IPS-15b (cell line): ENCODE data around the gene PXK.

ENCODE experiments used
- H3K27me3 ChIP-seq: one replicate; pipeline ENCODE4 v1.6.1; 2013; ENCODE audit warnings: low read length; ENCODE audit not compliant: control insufficient read depth, insufficient read depth
- H3K36me3 ChIP-seq: one replicate; pipeline ENCODE4 v1.6.1; 2013; ENCODE audit warnings: low read length; ENCODE audit not compliant: control insufficient read depth, insufficient read depth
- H3K4me1 ChIP-seq: one replicate; pipeline ENCODE4 v1.6.1; 2013; ENCODE audit warnings: mild to moderate bottlenecking, low read length; ENCODE audit not compliant: control insufficient read depth, insufficient read depth
- H3K4me3 ChIP-seq: one replicate; pipeline ENCODE4 v1.5.1; 2013; ENCODE audit warnings: low read depth, low read length
- H3K9ac ChIP-seq: one replicate; pipeline ENCODE4 v1.6.1; 2013; ENCODE audit warnings: low read depth, mild to moderate bottlenecking, low read length
- H3K9me3 ChIP-seq: one replicate; pipeline ENCODE4 v1.6.1; 2013; ENCODE audit warnings: mild to moderate bottlenecking, low read length; ENCODE audit not compliant: control insufficient read depth, insufficient read depth

The PXK gene

DNA sequence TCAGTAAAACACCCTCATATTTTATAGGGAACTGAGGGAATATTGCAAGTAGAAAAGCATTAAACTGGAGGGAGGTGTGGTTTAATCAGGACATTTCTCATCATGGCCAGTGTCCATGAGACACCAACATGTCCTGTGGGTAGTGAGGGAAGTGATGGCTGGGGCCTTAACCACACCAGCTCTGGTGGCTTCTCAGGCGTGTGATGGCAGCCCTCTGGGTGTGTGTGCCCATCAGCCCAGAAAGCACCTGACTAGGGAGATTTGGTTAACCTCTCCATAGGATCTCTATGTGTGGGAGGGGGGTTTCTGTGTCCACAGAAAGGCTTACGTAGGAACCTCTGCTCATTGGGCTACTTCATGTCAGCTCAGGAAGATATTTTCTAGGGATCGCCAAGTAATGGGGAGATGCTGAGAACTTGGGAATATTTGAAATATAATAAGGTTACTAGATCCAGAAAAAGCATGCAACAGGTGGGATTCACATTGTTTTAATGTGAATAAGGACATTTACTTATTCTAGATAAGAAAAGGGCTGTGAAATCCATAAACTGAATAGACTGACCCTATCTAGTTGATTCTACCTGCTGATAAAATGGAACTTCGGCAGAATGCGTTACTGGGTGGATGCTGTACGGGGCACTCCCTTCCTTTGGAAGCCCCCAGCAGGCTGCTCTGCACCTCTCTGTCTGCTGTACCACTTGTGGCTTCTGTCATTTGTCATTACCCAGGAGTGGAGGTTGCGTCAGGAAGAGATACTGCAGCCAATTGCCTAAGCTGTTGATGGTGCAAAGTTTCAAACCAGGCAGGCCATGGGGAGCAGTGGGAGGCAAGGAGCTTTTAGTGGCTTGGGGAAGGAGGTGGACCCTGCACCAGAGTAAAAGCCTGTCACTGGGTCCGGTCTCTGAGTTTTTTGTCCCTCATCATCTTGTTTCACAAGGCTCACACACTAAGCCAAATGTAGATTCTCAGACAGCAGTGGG, 79.4 kb downstream of the PXK start:
- Histone ChIP-seq H3K36me3 (no peaks in the 10 kb centered on the region), H3K9ac (no peak overlapping the region), H3K4me3 (no peak overlapping the region), H3K4me1 (no peaks in the 10 kb centered on the region), H3K27me3 (no peaks in the 10 kb centered on the region), H3K9me3 (no peaks in the 10 kb centered on the region)

DNA sequence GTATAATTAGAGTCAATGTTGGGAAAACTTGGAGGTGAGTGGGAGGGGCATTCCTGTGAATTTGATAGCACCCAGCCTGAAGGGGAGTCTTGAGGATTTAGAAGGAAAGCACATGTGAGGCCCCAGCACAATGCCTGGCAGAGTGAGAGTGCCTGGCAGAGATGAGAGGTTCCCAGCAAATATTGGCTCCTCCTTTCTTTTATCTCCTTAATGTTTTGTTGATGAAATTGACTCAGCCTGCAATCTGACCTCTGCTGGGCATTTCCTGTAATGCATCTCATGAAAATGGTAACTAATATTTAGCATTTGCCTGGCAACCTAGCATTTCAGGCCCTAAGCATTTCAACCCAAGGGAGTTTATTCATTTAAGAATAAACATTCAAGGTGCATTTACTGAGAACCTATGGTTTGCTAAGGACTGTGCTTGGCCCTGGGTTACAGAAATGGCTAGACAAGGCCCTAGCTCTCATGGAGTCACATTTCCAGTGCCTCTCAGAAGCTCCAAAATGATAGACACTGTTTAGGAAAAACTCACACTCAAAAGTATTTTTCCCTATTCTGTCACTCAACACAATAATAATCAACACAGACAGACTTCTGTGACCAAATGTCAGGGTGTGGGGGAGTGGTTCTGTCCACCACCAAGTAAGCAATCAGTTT, 82.0 kb downstream of the PXK start:
- Histone ChIP-seq H3K9ac (no peak overlapping the region), H3K4me1 (no peaks in the 10 kb centered on the region), H3K27me3 (no peaks in the 10 kb centered on the region), H3K36me3 (no peaks in the 10 kb centered on the region), H3K4me3 (no peak overlapping the region), H3K9me3 (no peaks in the 10 kb centered on the region)

DNA sequence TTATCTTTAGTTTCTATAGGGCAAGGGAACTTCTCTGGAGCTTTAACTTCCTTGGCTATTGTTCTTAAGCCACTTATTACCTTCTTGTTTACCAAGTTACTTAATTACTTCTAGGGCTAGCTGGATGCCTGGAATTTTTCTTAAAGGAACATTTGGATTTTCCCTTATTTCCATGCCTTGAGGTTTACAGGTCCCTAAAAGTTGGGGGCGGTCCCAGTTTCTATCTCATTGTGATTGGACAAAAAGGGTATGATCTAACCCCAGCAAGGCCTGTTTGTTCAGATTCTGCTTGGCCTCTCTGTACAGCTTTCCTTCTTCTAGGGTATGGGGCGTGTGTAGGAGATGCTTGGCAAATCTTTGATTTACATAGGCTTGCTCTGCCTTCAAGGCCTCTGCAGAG, 83.5 kb downstream of the PXK start:
- no peak overlapping the region for H3K9ac ChIP-seq
- no peaks in the 10 kb centered on the region for H3K9me3 ChIP-seq
- no peaks in the 10 kb centered on the region for H3K27me3 ChIP-seq
- no peaks in the 10 kb centered on the region for H3K36me3 ChIP-seq
- no peaks in the 10 kb centered on the region for H3K4me1 ChIP-seq
- H3K4me3 ChIP-seq, result no peak overlapping the region

GRCh38 chr3:58417075-58417474, 84.4 kb downstream of the PXK start:
- H3K36me3 ChIP-seq, result peaks cover 6% of the 10 kb centered on the region

GRCh38 chr3:58418227-58418626, 85.5 kb downstream of the PXK start:
- no peak overlapping the region for H3K4me3 ChIP-seq
- H3K9ac ChIP-seq, result no peak overlapping the region
- no peaks in the 10 kb centered on the region for H3K4me1 ChIP-seq
- H3K36me3 ChIP-seq, result peaks cover 13% of the 10 kb centered on the region
- no peaks in the 10 kb centered on the region for H3K27me3 ChIP-seq
- H3K9me3 ChIP-seq, result no peaks in the 10 kb centered on the region

More at GRCh38 chr3:58417075-58417474, 84.4 kb downstream of the PXK start:
- Histone ChIP-seq H3K27me3 (no peaks in the 10 kb centered on the region), H3K4me3 (no peak overlapping the region), H3K4me1 (no peaks in the 10 kb centered on the region), H3K9ac (no peak overlapping the region), H3K9me3 (no peaks in the 10 kb centered on the region)

- H3K9me3 ChIP-seq, result no peaks in the 10 kb centered on the region
- no peaks in the 10 kb centered on the region for H3K27me3 ChIP-seq
- H3K36me3 ChIP-seq, result peaks cover 19% of the 10 kb centered on the region
- no peaks in the 10 kb centered on the region for H3K4me1 ChIP-seq
- no peak overlapping the region for H3K4me3 ChIP-seq
- H3K9ac ChIP-seq, result no peak overlapping the region
These were observed 87.3 kb downstream of the PXK start for GRCh38 chr3:58419780-58420507.

DNA sequence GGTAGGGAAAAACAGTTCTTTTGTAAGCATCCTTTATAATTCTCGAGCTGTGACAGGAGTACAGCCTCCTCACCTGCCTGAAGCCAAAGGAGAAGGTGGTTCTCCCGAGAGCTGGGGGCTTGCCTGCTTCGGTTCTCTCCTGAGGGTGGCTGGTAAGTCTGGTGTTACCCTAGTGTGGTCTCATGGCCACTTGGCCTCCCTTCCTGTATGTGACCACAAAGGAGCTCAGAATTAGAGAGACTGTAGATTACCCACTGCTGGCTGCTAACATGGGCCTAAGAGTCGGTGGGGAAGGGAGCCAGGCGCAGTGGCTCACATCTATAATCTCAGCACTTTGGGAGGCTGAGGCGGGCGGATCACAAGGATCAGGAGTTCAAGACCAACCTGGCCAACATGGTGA, 88.3 kb downstream of the PXK start:
- Histone ChIP-seq H3K4me1 (no peaks in the 10 kb centered on the region), H3K9ac (no peak overlapping the region), H3K4me3 (no peak overlapping the region), H3K27me3 (no peaks in the 10 kb centered on the region), H3K36me3 (peaks cover 19% of the 10 kb centered on the region), H3K9me3 (no peaks in the 10 kb centered on the region)

- no peaks in the 10 kb centered on the region for H3K4me1 ChIP-seq
- peaks cover 20% of the 10 kb centered on the region for H3K36me3 ChIP-seq
- no peak overlapping the region for H3K4me3 ChIP-seq
- no peak overlapping the region for H3K9ac ChIP-seq
- H3K27me3 ChIP-seq, result no peaks in the 10 kb centered on the region
- no peaks in the 10 kb centered on the region for H3K9me3 ChIP-seq
These were observed 90.1 kb downstream of the PXK start for GRCh38 chr3:58422756-58423325.

- no peak overlapping the region for H3K9ac ChIP-seq
- H3K4me3 ChIP-seq, result no peak overlapping the region
- no peaks in the 10 kb centered on the region for H3K27me3 ChIP-seq
- H3K36me3 ChIP-seq, result peaks cover 35% of the 10 kb centered on the region
- H3K9me3 ChIP-seq, result no peaks in the 10 kb centered on the region
- H3K4me1 ChIP-seq, result no peaks in the 10 kb centered on the region
These were observed 91.9 kb downstream of the PXK start for GRCh38 chr3:58424613-58425012.

DNA sequence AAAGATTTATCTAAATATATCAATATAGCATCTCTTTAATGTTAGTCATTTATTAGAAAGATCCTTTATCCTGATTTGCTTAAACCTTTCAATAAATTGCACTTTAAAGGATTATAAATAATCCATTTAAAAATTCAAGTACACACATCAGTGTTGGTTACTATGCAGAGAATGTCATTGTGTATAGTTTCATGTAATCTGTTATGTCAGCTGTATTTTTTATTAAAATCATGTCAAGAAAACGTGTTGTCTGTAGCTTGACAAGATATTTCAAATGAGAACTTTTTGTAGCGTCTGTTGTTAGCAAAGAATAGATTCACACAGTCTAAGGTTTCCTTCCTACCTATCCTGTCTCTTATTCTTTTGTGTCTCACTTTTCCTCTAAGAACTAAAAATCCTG, 93.1 kb downstream of the PXK start:
- Histone ChIP-seq H3K4me1 (no peaks in the 10 kb centered on the region), H3K27me3 (no peaks in the 10 kb centered on the region), H3K9me3 (no peaks in the 10 kb centered on the region), H3K4me3 (no peak overlapping the region), H3K9ac (no peak overlapping the region), H3K36me3 (peaks cover 46% of the 10 kb centered on the region)

- no peaks in the 10 kb centered on the region for H3K27me3 ChIP-seq
- H3K36me3 ChIP-seq, result peaks cover 37% of the 10 kb centered on the region
- H3K4me1 ChIP-seq, result no peaks in the 10 kb centered on the region
- no peaks in the 10 kb centered on the region for H3K9me3 ChIP-seq
- no peak overlapping the region for H3K4me3 ChIP-seq
- H3K9ac ChIP-seq, result no peak overlapping the region
These were observed 95.1 kb downstream of the PXK start for GRCh38 chr3:58427661-58428361.
